Common myeloid progenitor, CD34-positive (primary cell): ENCODE data around the gene DMRT2.
A peak's percentile ranks its signal among the peaks of the same experiment; 100 is the strongest.

Experiments used
- CTCF ChIA-PET: fragments of 350-600 bp; sonication (Branson Sonifier 250); formaldehyde crosslinking; loops from one replicate; lab custom pipeline; 2021; ENCODE audit warnings: antibody characterized with exemption; lab: Charles Lee
- POLR2A ChIA-PET: fragments of 350-600 bp; sonication (Branson Sonifier 250); formaldehyde crosslinking; loops from one replicate; lab custom pipeline; 2021; ENCODE audit warnings: antibody characterized with exemption; lab: Charles Lee
- DNase-seq, 3 donors: peaks; one replicate each; pipeline versions ENCODE4 v3.0.0 to v3.0.0-alpha.2; 2013
- H3K27ac ChIP-seq, 2 experiments: 1 replicate in 1 of 2; 2 replicates in 1 of 2; pipeline ENCODE4 v1.7.0; 2013; ENCODE audit warnings: inconsistent platforms in 2 of 2, low read length in 2 of 2, mild to moderate bottlenecking in 2 of 2, low read depth in 1 of 2, moderate library complexity in 1 of 2; ENCODE audit not compliant: severe bottlenecking in 2 of 2, insufficient read depth in 1 of 2, poor library complexity in 1 of 2
- H3K27me3 ChIP-seq, 5 experiments: replicated peaks in 2 of 5; 1 replicate in 3 of 5; 2 replicates in 2 of 5; pipeline versions ENCODE4 v1.6.1 to v1.7.0; 2013; ENCODE audit warnings: low read length in 4 of 5, mild to moderate bottlenecking in 2 of 5, moderate library complexity in 2 of 5, inconsistent platforms in 1 of 5; ENCODE audit not compliant: insufficient read depth in 5 of 5, control insufficient read depth in 4 of 5
- H3K36me3 ChIP-seq, 4 experiments: 1 replicate in 2 of 4; 2 replicates in 2 of 4; pipeline versions ENCODE4 v1.6.1 to v1.7.0; 2013; ENCODE audit warnings: low read length in 3 of 4, control low read depth in 1 of 4, mild to moderate bottlenecking in 1 of 4; ENCODE audit not compliant: control insufficient read depth in 4 of 4, insufficient read depth in 4 of 4
- H3K4me1 ChIP-seq, 4 experiments: 1 replicate in 3 of 4; 2 replicates in 1 of 4; pipeline versions ENCODE4 v1.6.1 to v1.7.1; 2013; ENCODE audit warnings: low read length in 3 of 4, mild to moderate bottlenecking in 3 of 4, control low read depth in 1 of 4, inconsistent platforms in 1 of 4, moderate library complexity in 1 of 4; ENCODE audit not compliant: control insufficient read depth in 4 of 4, insufficient read depth in 4 of 4; ENCODE audit errors: control extremely low read depth in 1 of 4
- H3K4me3 ChIP-seq, 7 experiments: 1 replicate in 4 of 7; 2 replicates in 3 of 7; pipeline versions ENCODE4 v1.5.1 to v1.7.0; 2013; ENCODE audit warnings: mild to moderate bottlenecking in 7 of 7, low read length in 6 of 7, moderate library complexity in 6 of 7, inconsistent platforms in 2 of 7, low read depth in 2 of 7, control low read depth in 1 of 7; ENCODE audit not compliant: insufficient read depth in 4 of 7, control insufficient read depth in 1 of 7; ENCODE audit errors: extremely low read depth in 1 of 7
- H3K9me3 ChIP-seq, 5 experiments: 1 replicate in 4 of 5; 2 replicates in 1 of 5; pipeline versions ENCODE4 v1.6.1 to v1.7.1; 2013; ENCODE audit warnings: low read length in 4 of 5, mild to moderate bottlenecking in 2 of 5, inconsistent platforms in 1 of 5, low read depth in 1 of 5, moderate library complexity in 1 of 5; ENCODE audit not compliant: control insufficient read depth in 4 of 5, insufficient read depth in 2 of 5; ENCODE audit errors: control extremely low read depth in 1 of 5
- WGBS: methylation state at CpG from one replicate; pipeline ENCODE4 v1.1.5; 2013; ENCODE audit not compliant: insufficient coverage; 5-methylcytosine and 5-hydroxymethylcytosine counted together

DMRT2 gene

GRCh38 chr9:1009101-1009707, 41.0 kb upstream of the DMRT2 start:
- POLR2A ChIA-PET, result no interaction called here
- H3K4me3 ChIP-seq, result no peak overlapping the region
- CTCF ChIA-PET, result interaction anchor here (0.7 to 6.8 kb wide), 23 partner anchors 9 to 662 kb away, joined by 3 to 108 read pairs (median 5); no protein-coding TSS in a partner anchor
- peaks cover 0 to 6% (median 1%) of the 10 kb centered on the region in 5 experiments for H3K27me3 ChIP-seq
- peak; percentile 80 to 88 (median 84) for DNase-seq
- WGBS, result under 1% methylated on average over 12 of the region's 14 CpGs
- no peaks in the 10 kb centered on the region for H3K9me3 ChIP-seq
- H3K27ac ChIP-seq, result no peak overlapping the region
- no peaks in the 10 kb centered on the region for H3K36me3 ChIP-seq
- peaks cover 0 to 5% (median 0%) of the 10 kb centered on the region in 4 experiments for H3K4me1 ChIP-seq

GRCh38 chr9:1013021-1013420, 37.1 kb upstream of the DMRT2 start:
- ChIA-PET CTCF (interaction anchor here (0.8 to 6.8 kb wide), 3 partner anchors 16 to 122 kb away, joined by 3 to 108 read pairs (median 3); no protein-coding TSS in a partner anchor), POLR2A (no interaction called here)
- DNase-seq, result peak in 2 of 3 donors; percentile 10 to 24
- Histone ChIP-seq H3K27ac (no peak overlapping the region), H3K36me3 (no peaks in the 10 kb centered on the region), H3K9me3 (no peaks in the 10 kb centered on the region), H3K27me3 (peaks cover 0 to 6% (median 2%) of the 10 kb centered on the region in 5 experiments), H3K4me3 (no peak overlapping the region), H3K4me1 (peaks cover 0 to 3% (median 0%) of the 10 kb centered on the region in 4 experiments)
- 0% methylated on average over 1 of the region's 5 CpGs for WGBS

- DNase-seq, result no peak
Measured at GRCh38 chr9:1014225-1014624, 35.9 kb upstream of the DMRT2 start.

GRCh38 chr9:1014640-1015039, 35.5 kb upstream of the DMRT2 start:
- Histone ChIP-seq H3K4me3 (no peak overlapping the region), H3K9me3 (no peaks in the 10 kb centered on the region), H3K27ac (no peak overlapping the region), H3K27me3 (peaks cover 0 to 6% (median 3%) of the 10 kb centered on the region in 5 experiments), H3K36me3 (no peaks in the 10 kb centered on the region), H3K4me1 (peaks cover 0 to 3% (median 0%) of the 10 kb centered on the region in 4 experiments)
- POLR2A ChIA-PET, result no interaction called here
- WGBS, result no CpG with 5 or more reads among the region's 2 CpGs
- DNase-seq, result no peak
- CTCF ChIA-PET, result no interaction called here

More at GRCh38 chr9:1014225-1014624, 35.9 kb upstream of the DMRT2 start:
- ChIA-PET CTCF (no interaction called here), POLR2A (no interaction called here)
- H3K4me1 ChIP-seq, result peaks cover 0 to 5% (median 0%) of the 10 kb centered on the region in 4 experiments
- WGBS, result 100% methylated on average over 1 of the region's 4 CpGs
- peaks cover 0 to 5% (median 3%) of the 10 kb centered on the region in 5 experiments for H3K27me3 ChIP-seq
- no peak overlapping the region for H3K27ac ChIP-seq
- no peak overlapping the region for H3K4me3 ChIP-seq
- no peaks in the 10 kb centered on the region for H3K9me3 ChIP-seq
- no peaks in the 10 kb centered on the region for H3K36me3 ChIP-seq

- H3K4me3 ChIP-seq, result no peak overlapping the region
- CTCF ChIA-PET, result interaction anchor here (2.9 kb wide), 1 partner anchor 9 kb away, joined by 24 read pairs; no protein-coding TSS in a partner anchor
- peaks cover 0 to 3% (median 0%) of the 10 kb centered on the region in 4 experiments for H3K4me1 ChIP-seq
- POLR2A ChIA-PET, result no interaction called here
- peaks cover 0 to 13% (median 0%) of the 10 kb centered on the region in 5 experiments for H3K9me3 ChIP-seq
- H3K27ac ChIP-seq, result no peak overlapping the region
- WGBS, result 12% methylated on average over 8 of the region's 10 CpGs
- no peaks in the 10 kb centered on the region for H3K36me3 ChIP-seq
- peaks cover 2 to 23% (median 8%) of the 10 kb centered on the region in 5 experiments for H3K27me3 ChIP-seq
- peak; percentile 69 to 82 (median 78) for DNase-seq
Measured at GRCh38 chr9:1018121-1018520, 32.0 kb upstream of the DMRT2 start.

GRCh38 chr9:1024112-1024511, 26.0 kb upstream of the DMRT2 start:
- no peaks in the 10 kb centered on the region for H3K4me1 ChIP-seq
- no peaks in the 10 kb centered on the region for H3K36me3 ChIP-seq
- peaks cover 2 to 67% (median 19%) of the 10 kb centered on the region in 5 experiments for H3K27me3 ChIP-seq
- WGBS, result no CpG with 5 or more reads among the region's 1 CpG
- H3K9me3 ChIP-seq, result peaks cover 0 to 17% (median 4%) of the 10 kb centered on the region in 5 experiments
- POLR2A ChIA-PET, result no interaction called here
- CTCF ChIA-PET, result interaction anchor here (3.0 kb wide), 1 partner anchor 14 kb away, joined by 14 read pairs; no protein-coding TSS in a partner anchor
- DNase-seq, result no peak
- H3K4me3 ChIP-seq, result no peak overlapping the region
- H3K27ac ChIP-seq, result no peak overlapping the region

GRCh38 chr9:1025131-1025530, 25.0 kb upstream of the DMRT2 start:
- POLR2A ChIA-PET, result no interaction called here
- peaks cover 2 to 69% (median 19%) of the 10 kb centered on the region in 5 experiments for H3K27me3 ChIP-seq
- DNase-seq, result peak in 1 of 3 donors; percentile 22
- H3K27ac ChIP-seq, result no peak overlapping the region
- no peaks in the 10 kb centered on the region for H3K36me3 ChIP-seq
- WGBS, result 76% methylated on average over 3 of the region's 8 CpGs
- H3K9me3 ChIP-seq, result peaks cover 0 to 17% (median 4%) of the 10 kb centered on the region in 5 experiments
- no peaks in the 10 kb centered on the region for H3K4me1 ChIP-seq
- H3K4me3 ChIP-seq, result no peak overlapping the region
- CTCF ChIA-PET, result interaction anchor here (3.0 kb wide), 1 partner anchor 15 kb away, joined by 14 read pairs; no protein-coding TSS in a partner anchor
